Measurements from ENCODE around the gene MAGEB3.

DNA sequence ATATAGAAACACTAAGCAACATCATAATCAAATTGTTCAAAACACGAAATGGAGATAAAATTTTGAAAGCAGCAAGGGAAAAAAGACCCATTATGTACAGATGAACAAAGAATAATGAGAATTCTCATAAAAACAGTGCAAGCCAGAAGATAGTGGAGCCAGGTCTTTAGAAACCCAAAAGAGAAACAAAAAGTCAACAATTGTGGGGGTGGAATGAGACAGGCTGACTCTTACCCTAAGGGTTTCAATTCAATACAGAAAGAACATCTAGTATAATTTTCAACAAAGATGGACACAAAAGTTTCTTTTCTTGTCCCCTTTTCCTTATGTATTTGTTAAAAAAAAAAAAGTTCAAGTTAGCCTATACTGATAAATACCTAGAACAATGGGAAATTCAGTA is 49.1 kb upstream of the MAGEB3 start:
- TF ChIP-seq POLR2A (IDR thresholded peaks at IDR 0.05) (no peak), POLR2AphosphoS5 (IDR thresholded peaks at IDR 0.05) (no peak)

Measured in gastroesophageal sphincter (tissue), 2 donors.